Endodermal cell (in vitro differentiated cells): ENCODE measurements around the gene MTURN. TPM values are rescaled to one million over a fixed set of nuclear protein-coding genes. Genes with fewer than 3 reads are reported as not detected.

ENCODE experiments used
- DNase-seq: peaks from one replicate; pipeline ENCODE4 v3.0.0-alpha.2; 2017
- H3K27ac ChIP-seq: 2 replicates; pipeline ENCODE4 v1.5.1; 2013; ENCODE audit warnings: mild to moderate bottlenecking, low read depth, low read length, moderate library complexity
- H3K27me3 ChIP-seq: 2 replicates; pipeline ENCODE4 v1.6.1; 2013; ENCODE audit warnings: mild to moderate bottlenecking, low read length, moderate library complexity; ENCODE audit not compliant: insufficient read depth, control insufficient read depth, poor library complexity, severe bottlenecking
- H3K36me3 ChIP-seq: 2 replicates; pipeline ENCODE4 v1.7.0; 2013; ENCODE audit warnings: mild to moderate bottlenecking, low read length, moderate library complexity; ENCODE audit not compliant: control insufficient read depth, insufficient read depth
- H3K4me1 ChIP-seq: one replicate; pipeline ENCODE4 v1.7.0; 2013; ENCODE audit warnings: low read length; ENCODE audit not compliant: control insufficient read depth, insufficient read depth
- H3K4me3 ChIP-seq: 2 replicates; pipeline ENCODE4 v1.5.1; 2013; ENCODE audit warnings: mild to moderate bottlenecking, low read length, moderate library complexity
- H3K9ac ChIP-seq: 2 replicates; pipeline ENCODE4 v1.6.1; 2013; ENCODE audit warnings: mild to moderate bottlenecking, low read length, moderate library complexity; ENCODE audit not compliant: poor library complexity, severe bottlenecking; ENCODE audit errors: extremely low read depth
- H3K9me3 ChIP-seq: 2 replicates; pipeline ENCODE4 v1.6.1; 2013; ENCODE audit warnings: mild to moderate bottlenecking, low read length, moderate library complexity; ENCODE audit not compliant: control insufficient read depth
- H3K27ac Mint-ChIP-seq: 2 replicates; pipeline ENCODE4 v1.8.0; 2020; ENCODE audit warnings: mixed read lengths
- H3K27me3 Mint-ChIP-seq: 2 replicates; pipeline ENCODE4 v1.8.0; 2021; ENCODE audit warnings: mild to moderate bottlenecking, mixed read lengths; ENCODE audit not compliant: insufficient read depth
- H3K36me3 Mint-ChIP-seq: 2 replicates; pipeline ENCODE4 v1.8.0; 2020; ENCODE audit warnings: low read depth, mixed read lengths
- H3K4me1 Mint-ChIP-seq: 2 replicates; pipeline ENCODE4 v1.8.0; 2020; ENCODE audit warnings: mixed read lengths
- H3K4me3 Mint-ChIP-seq: 2 replicates; pipeline ENCODE4 v1.8.0; 2020; ENCODE audit warnings: mild to moderate bottlenecking, moderate library complexity, mixed read lengths
- H3K9me3 Mint-ChIP-seq: 2 replicates; pipeline ENCODE4 v1.8.0; 2020; ENCODE audit warnings: mild to moderate bottlenecking, mixed read lengths
- WGBS, 2 experiments: methylation state at CpG; one replicate each; pipeline versions ENCODE4 v1.1.5 to v1.1.7; 2013; ENCODE audit warnings: missing lambda C conversion rate in 2 of 2, mixed read lengths in 1 of 2; ENCODE audit not compliant: insufficient coverage in 1 of 2, insufficient read length in 1 of 2; 5-methylcytosine and 5-hydroxymethylcytosine counted together
- total RNA-seq, 2 donors: library from RNA; stranded (reverse); fragmentation: NEBNext Ultra II Directional in 1 of 2; extraction: Animal tissue kit (Norgen Biotek cat#: 25700) in 1 of 2; gene quantifications; 2 replicates in 1 of 2; 3 replicates in 1 of 2; pipeline ENCODE4 v1.2.1, GENCODE V29; 2021
- TF ChIP-seq, protein P1 (sequence below): fragments of 200-600 bp; sonication (generic); conservative IDR thresholded peaks from 2 replicates; pipeline ENCODE4 v1.5.0; 2021; ENCODE audit warnings: antibody characterized with exemption, mild to moderate bottlenecking

MTURN gene
- total RNA-seq, 2 donors from 2014 or later, result 11.2 to 12.1 TPM

DNA sequence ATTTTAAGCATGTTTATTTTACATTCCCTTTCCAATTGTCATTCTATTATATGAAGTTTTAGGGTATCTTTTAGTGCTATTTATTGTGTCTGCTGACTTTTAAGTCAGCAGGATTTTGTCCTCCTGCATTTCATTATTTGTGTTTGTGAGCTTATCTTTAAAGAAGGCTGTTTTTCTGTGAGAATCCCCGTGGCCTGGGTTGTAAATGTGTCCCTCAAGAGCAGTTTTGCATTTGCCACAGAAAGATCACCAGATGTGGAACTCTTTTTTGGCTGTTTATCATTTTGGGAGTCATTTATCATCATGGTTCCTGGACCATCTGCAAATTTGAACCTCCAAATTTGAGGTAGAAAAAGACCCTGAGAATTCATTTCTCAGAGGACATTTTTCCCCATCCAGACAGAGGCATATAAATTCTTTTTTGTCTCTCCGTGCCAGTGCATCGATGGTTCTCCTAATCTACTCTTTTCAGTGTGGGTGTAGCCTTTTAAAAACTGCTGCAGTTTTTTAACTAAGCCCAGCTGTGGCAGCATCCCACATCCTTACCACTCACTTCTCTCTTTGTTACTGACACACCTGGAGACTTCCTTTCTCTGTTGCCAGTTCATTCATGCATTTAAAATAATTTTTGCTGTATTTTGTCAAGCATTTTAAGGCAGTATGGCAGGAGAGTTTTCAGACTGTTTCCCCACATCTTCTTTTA is 20.1 kb upstream of the MTURN start:
- H3K36me3 Mint-ChIP-seq, result peaks cover 20% of the 10 kb centered on the region
- H3K4me1 Mint-ChIP-seq, result peaks cover 8% of the 10 kb centered on the region
- TF ChIP-seq, protein P1, sequence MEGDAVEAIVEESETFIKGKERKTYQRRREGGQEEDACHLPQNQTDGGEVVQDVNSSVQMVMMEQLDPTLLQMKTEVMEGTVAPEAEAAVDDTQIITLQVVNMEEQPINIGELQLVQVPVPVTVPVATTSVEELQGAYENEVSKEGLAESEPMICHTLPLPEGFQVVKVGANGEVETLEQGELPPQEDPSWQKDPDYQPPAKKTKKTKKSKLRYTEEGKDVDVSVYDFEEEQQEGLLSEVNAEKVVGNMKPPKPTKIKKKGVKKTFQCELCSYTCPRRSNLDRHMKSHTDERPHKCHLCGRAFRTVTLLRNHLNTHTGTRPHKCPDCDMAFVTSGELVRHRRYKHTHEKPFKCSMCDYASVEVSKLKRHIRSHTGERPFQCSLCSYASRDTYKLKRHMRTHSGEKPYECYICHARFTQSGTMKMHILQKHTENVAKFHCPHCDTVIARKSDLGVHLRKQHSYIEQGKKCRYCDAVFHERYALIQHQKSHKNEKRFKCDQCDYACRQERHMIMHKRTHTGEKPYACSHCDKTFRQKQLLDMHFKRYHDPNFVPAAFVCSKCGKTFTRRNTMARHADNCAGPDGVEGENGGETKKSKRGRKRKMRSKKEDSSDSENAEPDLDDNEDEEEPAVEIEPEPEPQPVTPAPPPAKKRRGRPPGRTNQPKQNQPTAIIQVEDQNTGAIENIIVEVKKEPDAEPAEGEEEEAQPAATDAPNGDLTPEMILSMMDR, result no peak
- WGBS, 2 experiments, result 87% methylated on average over 3 of the region's 3 CpGs; no CpG with 5 or more reads in 1 of the 2 experiments
- peaks cover 7% of the 10 kb centered on the region for H3K4me1 ChIP-seq
- peaks cover 37% of the 10 kb centered on the region for H3K9me3 Mint-ChIP-seq
- no peak overlapping the region for H3K9ac ChIP-seq
- no peaks in the 10 kb centered on the region for H3K27me3 ChIP-seq
- H3K4me3 ChIP-seq, result no peak overlapping the region
- no peaks in the 10 kb centered on the region for H3K36me3 ChIP-seq
- no peak overlapping the region for H3K4me3 Mint-ChIP-seq
- peaks cover 3% of the 10 kb centered on the region for H3K27me3 Mint-ChIP-seq
- no peak overlapping the region for H3K27ac Mint-ChIP-seq
- DNase-seq, result no peak
- peak overlapping the region; percentile 18 for H3K27ac ChIP-seq
- H3K9me3 ChIP-seq, result peaks cover 42% of the 10 kb centered on the region

DNA sequence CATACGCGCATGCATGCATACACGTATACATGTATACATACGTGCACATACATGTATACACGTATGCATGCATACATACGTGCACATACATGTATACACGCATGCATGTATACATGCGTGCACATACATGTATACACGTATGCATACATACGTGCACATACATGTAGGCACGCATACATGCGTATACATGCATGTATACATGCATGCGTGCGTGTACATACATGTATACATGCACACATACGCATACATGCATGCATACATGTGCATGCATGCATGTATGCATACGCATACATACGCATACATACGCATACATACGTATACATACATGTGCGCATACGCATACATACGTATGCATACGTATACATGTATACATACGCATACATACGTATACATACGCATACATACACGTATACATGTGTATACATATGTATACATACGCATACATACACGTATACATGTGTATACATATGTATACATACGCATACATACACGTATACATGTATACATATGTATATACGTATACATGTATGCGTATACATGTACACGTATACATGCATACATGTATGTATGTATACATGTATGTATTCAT is 19.0 kb upstream of the MTURN start:
- H3K4me3 Mint-ChIP-seq, result no peak overlapping the region
- no peak overlapping the region for H3K4me3 ChIP-seq
- H3K9me3 Mint-ChIP-seq, result peaks cover 28% of the 10 kb centered on the region
- peaks cover 17% of the 10 kb centered on the region for H3K36me3 Mint-ChIP-seq
- H3K27ac ChIP-seq, result no peak overlapping the region
- H3K4me1 Mint-ChIP-seq, result peaks cover 17% of the 10 kb centered on the region
- TF ChIP-seq, protein P1, result no peak
- 86 to 90% methylated on average over 28 to 31 of the region's 34 CpGs for WGBS, 2 experiments
- no peak overlapping the region for H3K27ac Mint-ChIP-seq
- no peak for DNase-seq
- H3K36me3 ChIP-seq, result no peaks in the 10 kb centered on the region
- H3K9ac ChIP-seq, result no peak overlapping the region
- H3K9me3 ChIP-seq, result peaks cover 35% of the 10 kb centered on the region
- no peaks in the 10 kb centered on the region for H3K27me3 ChIP-seq
- peaks cover 3% of the 10 kb centered on the region for H3K27me3 Mint-ChIP-seq
- peaks cover 7% of the 10 kb centered on the region for H3K4me1 ChIP-seq

DNA sequence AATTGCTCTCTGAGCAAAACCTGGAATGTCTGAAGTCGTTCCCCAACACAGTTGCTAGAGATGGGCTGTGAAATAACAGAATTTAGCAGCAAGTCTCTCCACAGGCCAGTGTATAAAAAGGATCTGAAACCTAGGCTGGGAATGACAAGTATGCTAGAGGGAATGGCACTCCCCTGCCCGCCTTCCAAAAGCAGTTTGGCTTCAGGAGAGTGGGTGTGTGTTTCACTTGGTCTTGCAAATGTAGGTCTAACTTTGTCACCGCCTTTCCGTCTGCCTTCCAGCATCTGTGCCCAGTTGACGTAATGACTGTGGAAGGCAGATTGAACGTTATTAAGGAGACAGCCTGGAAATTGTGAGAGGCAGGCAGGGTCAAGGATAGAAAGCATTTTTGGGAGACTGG is 18.0 kb upstream of the MTURN start:
- TF ChIP-seq, protein P1, result no peak
- H3K4me1 Mint-ChIP-seq, result peaks cover 17% of the 10 kb centered on the region
- 69 to 88% methylated on average over 6 of the region's 6 CpGs for WGBS, 2 experiments

More for the DNA sequence above, 18.0 kb upstream of the MTURN start:
- Mint-ChIP-seq H3K27me3 (peaks cover 3% of the 10 kb centered on the region), H3K9me3 (peaks cover 27% of the 10 kb centered on the region), H3K27ac (no peak overlapping the region), H3K4me3 (no peak overlapping the region), H3K36me3 (peaks cover 14% of the 10 kb centered on the region)
- H3K4me3 ChIP-seq, result no peak overlapping the region
- no peak overlapping the region for H3K27ac ChIP-seq
- peaks cover 7% of the 10 kb centered on the region for H3K4me1 ChIP-seq
- no peaks in the 10 kb centered on the region for H3K36me3 ChIP-seq
- H3K27me3 ChIP-seq, result no peaks in the 10 kb centered on the region
- peaks cover 31% of the 10 kb centered on the region for H3K9me3 ChIP-seq
- DNase-seq, result peak; percentile 71
- no peak overlapping the region for H3K9ac ChIP-seq
